Thyroid gland (tissue), 4 donors: ENCODE measurements around the gene PEPD.

Source experiments
- POLR2A ChIP-seq, 2 donors: fragments of 450-650 bp; IDR thresholded peaks; one replicate each; pipeline ENCODE4 v1.6.1; 2017; ENCODE audit warnings: antibody characterized with exemption in 2 of 2, mild to moderate bottlenecking in 2 of 2, moderate library complexity in 1 of 2
- TF ChIP-seq, protein P1 (sequence below), 6 experiments: fragments of 200-600 bp in 3 of 6; fragments of 450-650 bp in 3 of 6; sonication (generic) in 3 of 6; IDR thresholded peaks; one replicate each; pipeline ENCODE4 v1.5.1; 2016 to 2019; ENCODE audit warnings: antibody characterized with exemption in 6 of 6, mild to moderate bottlenecking in 2 of 6, inconsistent platforms in 1 of 6, moderate library complexity in 1 of 6

DNA sequence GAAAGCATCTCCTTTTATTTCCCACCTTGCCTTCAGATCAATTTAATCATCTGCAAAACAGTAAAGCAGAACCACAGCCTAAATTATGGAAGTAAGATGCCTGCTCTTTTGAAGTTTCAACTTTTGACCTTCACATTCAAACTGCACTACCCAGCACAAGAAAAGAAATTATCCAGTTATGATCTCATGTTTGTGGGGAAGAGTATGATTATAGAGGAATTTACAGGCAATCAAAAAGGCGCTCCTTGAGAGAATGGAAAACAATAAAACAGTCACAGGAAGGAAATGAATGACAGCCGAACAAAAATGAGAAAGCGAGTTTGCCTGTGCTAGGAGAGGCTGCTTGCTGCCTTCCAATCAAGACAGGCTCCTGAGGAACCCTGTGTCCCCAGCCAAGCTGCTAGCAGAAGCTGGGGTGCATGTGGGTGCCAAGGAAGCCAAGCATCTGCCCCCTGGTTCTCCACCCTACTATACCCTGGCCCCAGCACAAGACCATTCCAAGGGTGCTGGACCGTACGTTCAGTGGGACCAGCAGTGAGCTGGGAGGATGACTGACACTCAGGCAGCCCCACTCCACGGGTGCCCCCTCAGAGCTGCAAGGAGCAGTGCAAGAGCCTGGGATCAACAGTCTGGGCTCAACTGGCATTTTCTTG lies 47.8 kb downstream of the PEPD start:
- TF ChIP-seq, protein P1, sequence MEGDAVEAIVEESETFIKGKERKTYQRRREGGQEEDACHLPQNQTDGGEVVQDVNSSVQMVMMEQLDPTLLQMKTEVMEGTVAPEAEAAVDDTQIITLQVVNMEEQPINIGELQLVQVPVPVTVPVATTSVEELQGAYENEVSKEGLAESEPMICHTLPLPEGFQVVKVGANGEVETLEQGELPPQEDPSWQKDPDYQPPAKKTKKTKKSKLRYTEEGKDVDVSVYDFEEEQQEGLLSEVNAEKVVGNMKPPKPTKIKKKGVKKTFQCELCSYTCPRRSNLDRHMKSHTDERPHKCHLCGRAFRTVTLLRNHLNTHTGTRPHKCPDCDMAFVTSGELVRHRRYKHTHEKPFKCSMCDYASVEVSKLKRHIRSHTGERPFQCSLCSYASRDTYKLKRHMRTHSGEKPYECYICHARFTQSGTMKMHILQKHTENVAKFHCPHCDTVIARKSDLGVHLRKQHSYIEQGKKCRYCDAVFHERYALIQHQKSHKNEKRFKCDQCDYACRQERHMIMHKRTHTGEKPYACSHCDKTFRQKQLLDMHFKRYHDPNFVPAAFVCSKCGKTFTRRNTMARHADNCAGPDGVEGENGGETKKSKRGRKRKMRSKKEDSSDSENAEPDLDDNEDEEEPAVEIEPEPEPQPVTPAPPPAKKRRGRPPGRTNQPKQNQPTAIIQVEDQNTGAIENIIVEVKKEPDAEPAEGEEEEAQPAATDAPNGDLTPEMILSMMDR (IDR thresholded peaks at IDR 0.05): no peak
- TF ChIP-seq POLR2A (IDR thresholded peaks at IDR 0.05): no peak
